GM06990 (cell line): ENCODE measurements around the gene MEIS3.

Experiments used
- DNase-seq: peaks from one replicate; pipeline ENCODE4 v3.0.0-alpha.2; 2011; ENCODE audit not compliant: insufficient read length; ENCODE audit errors: extremely low read depth
- H3K27me3 ChIP-seq: replicated peaks from 2 replicates; pipeline ENCODE4 v1.6.0; 2011; ENCODE audit warnings: low read length; ENCODE audit not compliant: control insufficient read depth, insufficient read depth
- H3K36me3 ChIP-seq: 2 replicates; pipeline ENCODE4 v1.5.1; 2011; ENCODE audit warnings: low read length; ENCODE audit not compliant: control insufficient read depth, insufficient read depth
- H3K4me3 ChIP-seq: replicated peaks from 2 replicates; pipeline ENCODE4 v1.5.1; 2011; ENCODE audit warnings: low read depth, mild to moderate bottlenecking, control low read depth, low read length
- TF ChIP-seq, protein P1 (sequence below): IDR thresholded peaks from 2 replicates; pipeline ENCODE4 v1.5.1; 2011; ENCODE audit warnings: low read length, control low read depth, mild to moderate bottlenecking, inconsistent platforms; ENCODE audit not compliant: insufficient read depth, poor library complexity, severe bottlenecking

The MEIS3 gene

DNA sequence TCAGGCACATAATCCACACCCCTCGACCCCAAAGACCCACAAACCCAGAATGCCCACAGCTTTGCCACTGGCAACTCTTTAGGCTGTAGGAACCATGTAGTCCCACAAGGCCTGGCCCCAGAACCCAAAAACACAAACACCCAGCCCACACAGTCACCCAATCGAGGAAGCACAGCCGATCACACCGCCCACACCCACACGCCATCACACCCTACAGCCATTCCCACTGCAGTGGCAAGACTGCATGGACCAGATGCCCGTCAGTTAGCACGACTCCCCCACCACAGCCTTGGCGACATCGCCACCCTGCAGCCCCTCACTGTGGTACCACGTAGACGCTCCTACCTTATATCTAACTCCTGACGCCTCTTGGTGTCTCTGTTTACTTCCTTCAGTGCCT is 24.0 kb upstream of the MEIS3 start:
- no peak for DNase-seq
- no peak overlapping the region for H3K4me3 ChIP-seq
- peaks cover 3% of the 10 kb centered on the region for H3K27me3 ChIP-seq
- H3K36me3 ChIP-seq, result no peaks in the 10 kb centered on the region
- TF ChIP-seq, protein P1, sequence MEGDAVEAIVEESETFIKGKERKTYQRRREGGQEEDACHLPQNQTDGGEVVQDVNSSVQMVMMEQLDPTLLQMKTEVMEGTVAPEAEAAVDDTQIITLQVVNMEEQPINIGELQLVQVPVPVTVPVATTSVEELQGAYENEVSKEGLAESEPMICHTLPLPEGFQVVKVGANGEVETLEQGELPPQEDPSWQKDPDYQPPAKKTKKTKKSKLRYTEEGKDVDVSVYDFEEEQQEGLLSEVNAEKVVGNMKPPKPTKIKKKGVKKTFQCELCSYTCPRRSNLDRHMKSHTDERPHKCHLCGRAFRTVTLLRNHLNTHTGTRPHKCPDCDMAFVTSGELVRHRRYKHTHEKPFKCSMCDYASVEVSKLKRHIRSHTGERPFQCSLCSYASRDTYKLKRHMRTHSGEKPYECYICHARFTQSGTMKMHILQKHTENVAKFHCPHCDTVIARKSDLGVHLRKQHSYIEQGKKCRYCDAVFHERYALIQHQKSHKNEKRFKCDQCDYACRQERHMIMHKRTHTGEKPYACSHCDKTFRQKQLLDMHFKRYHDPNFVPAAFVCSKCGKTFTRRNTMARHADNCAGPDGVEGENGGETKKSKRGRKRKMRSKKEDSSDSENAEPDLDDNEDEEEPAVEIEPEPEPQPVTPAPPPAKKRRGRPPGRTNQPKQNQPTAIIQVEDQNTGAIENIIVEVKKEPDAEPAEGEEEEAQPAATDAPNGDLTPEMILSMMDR, result no peak

DNA sequence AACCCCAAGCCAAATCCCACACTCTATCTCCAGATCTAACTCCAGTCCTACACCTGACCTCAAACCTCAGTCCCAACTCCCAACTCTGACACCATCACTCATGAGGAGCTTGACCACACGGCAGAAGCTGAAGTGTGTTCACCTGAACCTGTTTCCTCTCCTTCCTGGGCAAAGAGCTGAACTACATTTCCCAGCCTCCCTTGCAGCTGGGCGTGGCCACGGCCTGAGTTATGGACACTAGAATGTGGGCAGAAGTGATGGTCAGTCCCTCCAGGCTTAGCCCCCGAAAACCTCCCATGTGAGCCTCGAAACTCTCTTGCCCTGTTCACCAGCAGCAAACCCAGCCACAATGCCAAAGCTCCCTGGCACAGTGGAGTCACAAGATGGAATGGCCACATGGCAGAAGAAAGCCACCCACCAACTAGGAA is 19.5 kb upstream of the MEIS3 start:
- H3K27me3 ChIP-seq, result no peaks in the 10 kb centered on the region; the same call in 1 of the 2 replicates
- TF ChIP-seq, protein P1, result no peak
- no peaks in the 10 kb centered on the region for H3K36me3 ChIP-seq
- DNase-seq, result no peak
- no peak overlapping the region for H3K4me3 ChIP-seq

DNA sequence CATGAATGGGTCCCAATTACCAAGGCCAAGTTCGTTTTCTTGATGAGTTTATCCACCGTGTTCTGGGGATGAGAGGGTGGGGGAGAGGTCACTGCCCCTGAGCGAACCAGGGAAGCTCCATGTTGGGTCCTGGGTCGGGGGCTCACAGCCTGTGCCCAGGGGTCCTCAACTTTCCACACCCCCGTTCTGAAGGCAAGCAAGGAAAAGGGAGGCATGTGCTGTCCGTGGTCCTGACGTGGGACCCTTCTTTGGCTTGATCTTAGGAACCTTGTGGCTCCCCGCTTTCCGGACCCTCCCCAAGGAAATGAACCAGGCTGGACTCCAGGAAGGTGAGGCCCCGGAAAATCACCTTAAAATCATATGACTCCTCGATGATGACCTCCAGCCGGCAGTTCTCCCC is 18.2 kb upstream of the MEIS3 start:
- no peak for DNase-seq
- no peaks in the 10 kb centered on the region for H3K27me3 ChIP-seq
- H3K4me3 ChIP-seq, result no peak overlapping the region
- TF ChIP-seq, protein P1, result no peak
- H3K36me3 ChIP-seq, result no peaks in the 10 kb centered on the region

DNA sequence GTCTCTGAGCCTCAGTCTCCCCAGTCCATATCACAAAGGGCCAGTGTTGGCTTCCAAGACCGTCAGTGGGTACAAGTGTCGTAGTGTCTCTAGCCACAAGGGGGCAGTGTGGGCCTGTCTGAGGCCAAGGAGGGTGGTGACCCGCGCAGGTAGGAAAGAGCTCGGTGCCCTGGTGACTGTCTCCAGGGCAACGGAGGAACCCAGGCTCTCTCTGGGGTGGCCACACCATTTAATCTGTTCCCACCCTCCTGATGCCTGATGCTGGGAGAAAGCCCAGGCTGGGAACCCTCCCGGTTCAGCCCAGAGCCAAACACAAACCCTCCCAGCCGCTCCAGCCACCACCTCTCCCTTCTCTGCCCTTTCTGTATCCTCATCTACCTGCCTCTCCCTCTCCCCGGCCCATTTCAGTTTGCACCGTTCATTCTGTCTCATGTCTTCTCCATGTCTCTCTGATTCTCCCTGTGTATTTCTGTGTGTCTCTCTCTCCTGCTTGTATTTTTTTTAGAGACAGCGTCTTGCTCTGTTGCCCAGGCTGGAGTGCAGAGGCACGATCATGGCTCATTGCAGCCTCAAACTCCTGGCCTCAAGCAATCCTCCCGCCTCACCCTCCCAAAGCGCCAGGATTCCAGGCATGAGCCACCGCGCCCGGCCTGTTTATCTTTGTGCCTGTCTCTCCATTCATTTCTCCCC is 17.5 kb upstream of the MEIS3 start:
- Histone ChIP-seq H3K36me3 (no peaks in the 10 kb centered on the region), H3K27me3 (no peaks in the 10 kb centered on the region), H3K4me3 (no peak overlapping the region)
- DNase-seq, result peak; percentile 53
- TF ChIP-seq, protein P1, result peak; percentile 82

DNA sequence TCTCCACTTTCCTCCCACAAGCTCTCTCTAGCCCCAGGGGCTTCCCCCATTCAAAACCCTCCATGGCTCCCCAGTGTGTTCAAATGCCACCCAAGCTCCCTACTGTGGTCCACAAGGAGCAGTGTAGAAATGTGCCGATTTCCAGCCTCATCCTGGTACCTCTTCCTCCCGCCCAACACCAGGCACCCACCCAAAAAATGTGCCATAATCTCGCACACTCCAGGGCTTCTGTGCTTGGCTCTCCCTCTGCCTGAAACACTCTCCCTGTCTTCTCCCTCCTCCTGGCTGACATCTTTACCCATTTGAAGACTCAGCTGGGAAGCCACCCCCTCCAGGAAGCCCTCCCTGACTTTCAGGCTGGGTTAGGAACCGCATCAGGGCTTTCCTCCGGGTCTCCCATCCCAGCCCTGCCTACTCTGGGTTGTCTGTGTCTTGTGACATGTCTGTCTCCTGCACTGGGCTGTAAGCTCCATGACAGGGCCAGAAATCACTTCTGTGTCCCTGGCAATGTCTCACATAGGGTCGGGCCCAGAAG is 16.6 kb upstream of the MEIS3 start:
- no peaks in the 10 kb centered on the region for H3K36me3 ChIP-seq
- TF ChIP-seq, protein P1, result no peak
- DNase-seq, result no peak
- H3K27me3 ChIP-seq, result no peaks in the 10 kb centered on the region
- no peak overlapping the region for H3K4me3 ChIP-seq
